HG02970 (cell line): ENCODE measurements around the gene CEP131.

Source experiments
- ATAC-seq: cut with Tn5 transposase; IDR thresholded peaks from one replicate; pipeline ENCODE4 v1.9.1; 2021; ENCODE audit warnings: mild to moderate bottlenecking, moderate library complexity, moderate number of reproducible peaks; ENCODE audit not compliant: unreplicated experiment, low FRiP score

The CEP131 gene

GRCh38 chr17:81239714-81240555 is 17.2 kb upstream of the CEP131 start:
- no peak for ATAC-seq

- peak; percentile 90 for ATAC-seq
Measured at GRCh38 chr17:81238815-81239713, 16.3 kb upstream of the CEP131 start, which contains the start of the genes NDUFAF8 and TEPSIN. NDUFAF8 (plus strand) TSS chr17:81239318; CDS start chr17:81239364, 46 bp downstream. TEPSIN (minus strand) TSS chr17:81239055; CDS start chr17:81239033, 22 bp downstream.

- ATAC-seq: peak; percentile 1
Measured at GRCh38 chr17:81238490-81238814, 15.7 kb upstream of the CEP131 start.

- ATAC-seq: no peak
Measured at GRCh38 chr17:81237591-81238489, 15.1 kb upstream of the CEP131 start.

GRCh38 chr17:81236784-81237183 is 14.0 kb upstream of the CEP131 start:
- no peak for ATAC-seq

- ATAC-seq: no peak
Measured at GRCh38 chr17:81235822-81236740, 13.3 kb upstream of the CEP131 start.

- no peak for ATAC-seq
Measured at GRCh38 chr17:81234940-81235821, 12.4 kb upstream of the CEP131 start.

- ATAC-seq: no peak
Measured at GRCh38 chr17:81234506-81234855, 11.7 kb upstream of the CEP131 start.

- no peak for ATAC-seq
Measured at GRCh38 chr17:81233811-81234505, 11.2 kb upstream of the CEP131 start.

GRCh38 chr17:81233316-81233715 is 10.6 kb upstream of the CEP131 start:
- ATAC-seq: no peak

- no peak for ATAC-seq
Measured at GRCh38 chr17:81232616-81233241, 10.0 kb upstream of the CEP131 start.

GRCh38 chr17:81231766-81232581 is 9.2 kb upstream of the CEP131 start:
- ATAC-seq: no peak

- ATAC-seq: no peak
Measured at GRCh38 chr17:81231121-81231645, 8.4 kb upstream of the CEP131 start.

GRCh38 chr17:81230043-81230820 is 7.5 kb upstream of the CEP131 start:
- ATAC-seq: no peak

GRCh38 chr17:81229666-81229920 is 6.8 kb upstream of the CEP131 start:
- ATAC-seq: no peak
